ENCODE measurements around the gene COX20. TPM values are rescaled to one million over a fixed set of nuclear protein-coding genes. Genes with fewer than 3 reads are reported as not detected.

The COX20 gene
- total RNA-seq, 1 experiment from 2014 or later: 50.0 TPM

DNA sequence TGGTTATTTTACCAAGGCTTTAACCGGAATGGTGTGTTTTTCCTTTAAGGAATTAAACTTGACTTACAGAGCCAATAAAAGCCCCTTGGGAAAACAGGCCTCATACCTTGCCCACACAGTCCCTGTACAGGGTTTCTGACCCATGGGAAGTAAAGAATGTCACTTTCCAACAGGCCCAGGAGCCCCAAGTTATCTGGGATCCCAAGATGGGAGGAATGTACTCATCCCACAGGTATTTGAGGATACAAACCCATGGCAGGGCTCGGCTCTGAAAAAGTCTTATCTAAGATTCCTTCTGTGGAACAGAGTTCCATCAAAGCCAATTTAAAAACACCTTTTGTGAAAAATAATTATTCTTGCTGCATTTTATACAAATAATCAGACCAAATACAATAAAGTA lies 15.3 kb upstream of the COX20 start:
- H3K4me3 ChIP-seq (ENCODE audit: low read length): no peak overlapping the region
- H3K9ac ChIP-seq (ENCODE audit: low read length): no peak overlapping the region
- H3K27ac ChIP-seq (ENCODE audit: low read length): no peak overlapping the region
- ChIA-PET POLR2A (ENCODE audit: unreplicated experiment) (interaction anchor here (0.6 kb wide), 2 partner anchors 78 to 150 kb away, joined by 3 to 17 read pairs; no protein-coding TSS in a partner anchor), CTCF (no interaction called here)
- BruUV-seq (replicated peaks): no TSS peak
- H3K27me3 ChIP-seq (ENCODE audit: low read length): no peaks in the 10 kb centered on the region
- no peak for ATAC-seq
- H2AFZ ChIP-seq (ENCODE audit: low read length): no peak overlapping the region
- peaks cover 18% of the 10 kb centered on the region for H3K4me1 ChIP-seq (ENCODE audit: insufficient read depth, low read length)
- no peaks in the 10 kb centered on the region for H3F3A ChIP-seq (ENCODE audit: low read length, unreplicated experiment)
- no peak for TF ChIP-seq EZH2 (IDR thresholded peaks at IDR 0.05; ENCODE audit: low read length, unreplicated experiment)
- H3K9me3 ChIP-seq (ENCODE audit: low read length): no peaks in the 10 kb centered on the region
- no peaks in the 10 kb centered on the region for H4K20me1 ChIP-seq (ENCODE audit: low read length)
- H3K79me2 ChIP-seq (ENCODE audit: low read length): no peaks in the 10 kb centered on the region
- H3K9me2 ChIP-seq (replicated peaks; ENCODE audit: low read length): no peaks in the 10 kb centered on the region
- intact Hi-C loops (cut with micrococcal nuclease): loop anchor here (2.0 kb wide), 1 partner anchor 19 kb away; no protein-coding TSS in a partner anchor
- no peaks in the 10 kb centered on the region for H3K36me3 ChIP-seq (ENCODE audit: low read depth, low read length)
- peak; percentile 26 for DNase-seq
- no peak overlapping the region for H3K4me2 ChIP-seq (ENCODE audit: low read length)

DNA sequence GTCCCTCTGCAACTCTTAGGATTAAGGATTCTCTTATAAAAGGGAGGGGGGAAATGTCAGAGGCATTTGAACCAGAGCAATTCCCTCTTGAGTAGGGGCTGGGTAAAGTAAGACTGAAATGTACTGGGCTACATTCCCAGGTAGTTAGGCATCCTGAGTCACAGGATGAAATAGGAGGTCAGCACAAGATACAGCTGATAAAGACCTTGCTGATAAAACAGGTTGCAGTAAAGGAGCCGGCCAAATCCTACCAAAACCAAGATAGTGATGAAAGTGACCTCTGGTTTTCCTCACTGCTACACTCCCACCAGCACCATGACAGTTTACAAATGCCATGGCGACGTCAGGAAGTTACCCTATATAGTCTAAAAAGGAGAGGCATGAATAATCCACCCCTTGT lies 14.3 kb upstream of the COX20 start:
- Histone ChIP-seq H3K36me3 (ENCODE audit: low read depth, low read length) (no peaks in the 10 kb centered on the region), H3F3A (ENCODE audit: low read length, unreplicated experiment) (no peaks in the 10 kb centered on the region), H3K9ac (ENCODE audit: low read length) (no peak overlapping the region), H2AFZ (ENCODE audit: low read length) (no peak overlapping the region), H3K79me2 (ENCODE audit: low read length) (no peaks in the 10 kb centered on the region), H3K9me2 (replicated peaks; ENCODE audit: low read length) (no peaks in the 10 kb centered on the region), H3K27ac (ENCODE audit: low read length) (no peak overlapping the region), H3K9me3 (ENCODE audit: low read length) (no peaks in the 10 kb centered on the region), H4K20me1 (ENCODE audit: low read length) (no peaks in the 10 kb centered on the region), H3K4me2 (ENCODE audit: low read length) (no peak overlapping the region), H3K4me3 (ENCODE audit: low read length) (no peak overlapping the region), H3K27me3 (ENCODE audit: low read length) (no peaks in the 10 kb centered on the region), H3K4me1 (ENCODE audit: insufficient read depth, low read length) (peaks cover 23% of the 10 kb centered on the region)
- DNase-seq (peak; percentile 70), ATAC-seq (peak; percentile 84)
- intact Hi-C loops (cut with micrococcal nuclease): loop anchor here (2.0 kb wide), 1 partner anchor 20 kb away; no protein-coding TSS in a partner anchor
- POLR2A ChIA-PET (ENCODE audit: unreplicated experiment): no interaction called here
- no peak for TF ChIP-seq EZH2phosphoT487 (IDR thresholded peaks at IDR 0.05; ENCODE audit: borderline replicate concordance, low read length)
- TF ChIP-seq, protein P1, sequence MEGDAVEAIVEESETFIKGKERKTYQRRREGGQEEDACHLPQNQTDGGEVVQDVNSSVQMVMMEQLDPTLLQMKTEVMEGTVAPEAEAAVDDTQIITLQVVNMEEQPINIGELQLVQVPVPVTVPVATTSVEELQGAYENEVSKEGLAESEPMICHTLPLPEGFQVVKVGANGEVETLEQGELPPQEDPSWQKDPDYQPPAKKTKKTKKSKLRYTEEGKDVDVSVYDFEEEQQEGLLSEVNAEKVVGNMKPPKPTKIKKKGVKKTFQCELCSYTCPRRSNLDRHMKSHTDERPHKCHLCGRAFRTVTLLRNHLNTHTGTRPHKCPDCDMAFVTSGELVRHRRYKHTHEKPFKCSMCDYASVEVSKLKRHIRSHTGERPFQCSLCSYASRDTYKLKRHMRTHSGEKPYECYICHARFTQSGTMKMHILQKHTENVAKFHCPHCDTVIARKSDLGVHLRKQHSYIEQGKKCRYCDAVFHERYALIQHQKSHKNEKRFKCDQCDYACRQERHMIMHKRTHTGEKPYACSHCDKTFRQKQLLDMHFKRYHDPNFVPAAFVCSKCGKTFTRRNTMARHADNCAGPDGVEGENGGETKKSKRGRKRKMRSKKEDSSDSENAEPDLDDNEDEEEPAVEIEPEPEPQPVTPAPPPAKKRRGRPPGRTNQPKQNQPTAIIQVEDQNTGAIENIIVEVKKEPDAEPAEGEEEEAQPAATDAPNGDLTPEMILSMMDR (conservative IDR thresholded peaks at IDR 0.05; ENCODE audit: low read depth, low read length): no peak
- CTCF ChIA-PET: no interaction called here
- BruUV-seq (replicated peaks): no TSS peak

DNA sequence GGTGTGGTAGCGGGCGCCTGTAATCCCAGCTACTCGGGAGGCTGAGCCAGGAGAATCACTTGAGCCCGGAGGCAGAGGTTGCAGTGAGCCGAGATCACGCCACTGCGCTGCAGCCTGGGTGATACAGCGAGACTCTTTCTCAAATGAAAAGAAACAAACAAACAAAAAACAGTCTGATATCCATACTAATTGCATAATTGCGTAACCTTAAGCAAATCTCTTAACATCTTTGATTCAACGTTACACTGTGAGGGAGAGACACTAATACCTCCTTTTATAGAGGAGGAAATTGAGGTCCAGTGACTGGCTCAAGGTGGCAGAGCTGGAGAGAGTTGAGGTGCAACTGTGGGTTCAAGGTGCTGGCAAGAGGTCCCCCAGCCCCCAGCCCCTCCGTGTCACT lies 12.6 kb upstream of the COX20 start:
- no peaks in the 10 kb centered on the region for H3K36me3 ChIP-seq (ENCODE audit: low read depth, low read length)
- no peak overlapping the region for H3K4me3 ChIP-seq (ENCODE audit: low read length)
- H3K9ac ChIP-seq (ENCODE audit: low read length): no peak overlapping the region
- H3K4me2 ChIP-seq (ENCODE audit: low read length): no peak overlapping the region
- BruUV-seq (replicated peaks): no TSS peak
- ChIA-PET POLR2A (ENCODE audit: unreplicated experiment) (no interaction called here), CTCF (no interaction called here)
- no peak overlapping the region for H3K27ac ChIP-seq (ENCODE audit: low read length)
- no peaks in the 10 kb centered on the region for H3K9me2 ChIP-seq (replicated peaks; ENCODE audit: low read length)
- H2AFZ ChIP-seq (ENCODE audit: low read length): no peak overlapping the region
- H3K4me1 ChIP-seq (ENCODE audit: insufficient read depth, low read length): peaks cover 32% of the 10 kb centered on the region
- H3K27me3 ChIP-seq (ENCODE audit: low read length): no peaks in the 10 kb centered on the region
- intact Hi-C loops (cut with micrococcal nuclease): no loop called here
- no peaks in the 10 kb centered on the region for H3K9me3 ChIP-seq (ENCODE audit: low read length)
- no peak for DNase-seq
- H3F3A ChIP-seq (ENCODE audit: low read length, unreplicated experiment): no peaks in the 10 kb centered on the region
- H4K20me1 ChIP-seq (ENCODE audit: low read length): no peaks in the 10 kb centered on the region
- no peaks in the 10 kb centered on the region for H3K79me2 ChIP-seq (ENCODE audit: low read length)
- ATAC-seq: no peak
- TF ChIP-seq, protein P1 (conservative IDR thresholded peaks at IDR 0.05; ENCODE audit: low read depth, low read length): no peak
- TF ChIP-seq EZH2phosphoT487 (IDR thresholded peaks at IDR 0.05; ENCODE audit: borderline replicate concordance, low read length) (no peak), EZH2 (IDR thresholded peaks at IDR 0.05; ENCODE audit: low read length, unreplicated experiment) (no peak)

All from PC-3 (cell line).